ENCODE measurements around the gene MDFIC2.

MDFIC2 gene

GRCh38 chr3:70250492-70250891, 61.9 kb downstream of the MDFIC2 start:
- no peak overlapping the region for H3K4me3 ChIP-seq (ENCODE audit: low read depth, low read length)
- H3K4me2 ChIP-seq (ENCODE audit: low read length): no peak overlapping the region
- no peaks in the 10 kb centered on the region for H3K27me3 ChIP-seq (ENCODE audit: control insufficient read depth, insufficient read depth, low read length)
- no peaks in the 10 kb centered on the region for H3K4me1 ChIP-seq
- H3K27ac ChIP-seq: no peak overlapping the region
- no peaks in the 10 kb centered on the region for H3K36me3 ChIP-seq (ENCODE audit: control insufficient read depth, insufficient read depth, low read length)
- H3K9ac ChIP-seq: no peak overlapping the region
- no peak overlapping the region for H2AFZ ChIP-seq
- H3K79me2 ChIP-seq: no peaks in the 10 kb centered on the region
- no peaks in the 10 kb centered on the region for H3K9me3 ChIP-seq (ENCODE audit: control insufficient read depth, low read length)
- TF ChIP-seq CTCF (IDR thresholded peaks at IDR 0.05): no peak

- H3K4me3 ChIP-seq (ENCODE audit: low read depth, low read length): no peak overlapping the region
- no peak overlapping the region for H2AFZ ChIP-seq
- no peaks in the 10 kb centered on the region for H3K9me3 ChIP-seq (ENCODE audit: control insufficient read depth, low read length)
- H3K4me1 ChIP-seq: no peaks in the 10 kb centered on the region
- no peak overlapping the region for H3K27ac ChIP-seq
- H3K4me2 ChIP-seq (ENCODE audit: low read length): no peak overlapping the region
- no peaks in the 10 kb centered on the region for H3K27me3 ChIP-seq (ENCODE audit: control insufficient read depth, insufficient read depth, low read length)
- H3K79me2 ChIP-seq: no peaks in the 10 kb centered on the region
- no peak for TF ChIP-seq CTCF (IDR thresholded peaks at IDR 0.05)
- no peak overlapping the region for H3K9ac ChIP-seq
- no peaks in the 10 kb centered on the region for H3K36me3 ChIP-seq (ENCODE audit: control insufficient read depth, insufficient read depth, low read length)
Measured at GRCh38 chr3:70249509-70250160, 62.8 kb downstream of the MDFIC2 start.

- H3K27me3 ChIP-seq (ENCODE audit: control insufficient read depth, insufficient read depth, low read length): no peaks in the 10 kb centered on the region
- H3K4me2 ChIP-seq (ENCODE audit: low read length): no peak overlapping the region
- H3K4me1 ChIP-seq: no peaks in the 10 kb centered on the region
- H3K9ac ChIP-seq: no peak overlapping the region
- no peak overlapping the region for H3K27ac ChIP-seq
- no peaks in the 10 kb centered on the region for H3K79me2 ChIP-seq
- no peak for TF ChIP-seq CTCF (IDR thresholded peaks at IDR 0.05)
- H3K4me3 ChIP-seq (ENCODE audit: low read depth, low read length): no peak overlapping the region
- H3K9me3 ChIP-seq (ENCODE audit: control insufficient read depth, low read length): no peaks in the 10 kb centered on the region
- no peak overlapping the region for H2AFZ ChIP-seq
- H3K36me3 ChIP-seq (ENCODE audit: control insufficient read depth, insufficient read depth, low read length): no peaks in the 10 kb centered on the region
Measured at GRCh38 chr3:70248856-70249255, 63.6 kb downstream of the MDFIC2 start.

- H3K27me3 ChIP-seq (ENCODE audit: control insufficient read depth, insufficient read depth, low read length): no peaks in the 10 kb centered on the region
- H3K4me1 ChIP-seq: no peaks in the 10 kb centered on the region
- H3K36me3 ChIP-seq (ENCODE audit: control insufficient read depth, insufficient read depth, low read length): no peaks in the 10 kb centered on the region
- no peak for TF ChIP-seq CTCF (IDR thresholded peaks at IDR 0.05)
- H3K79me2 ChIP-seq: no peaks in the 10 kb centered on the region
- no peak overlapping the region for H2AFZ ChIP-seq
- H3K4me3 ChIP-seq (ENCODE audit: low read depth, low read length): no peak overlapping the region
- H3K4me2 ChIP-seq (ENCODE audit: low read length): no peak overlapping the region
- no peak overlapping the region for H3K9ac ChIP-seq
- no peak overlapping the region for H3K27ac ChIP-seq
- no peaks in the 10 kb centered on the region for H3K9me3 ChIP-seq (ENCODE audit: control insufficient read depth, low read length)
Measured at GRCh38 chr3:70247955-70248354, 64.5 kb downstream of the MDFIC2 start.

Measured in parathyroid adenoma (tissue), 2 donors.